ENCODE measurements around the gene LIME1.

The LIME1 gene

GRCh38 chr20:63703976-63704748 lies 32.3 kb upstream of the LIME1 start:
- Histone ChIP-seq H3K9ac (ENCODE audit: low read depth, low read length, poor library complexity) (peak overlapping the region; percentile 44), H3K4me2 (ENCODE audit: insufficient read depth, low read length, poor library complexity, severe bottlenecking) (no peak overlapping the region), H4K91ac (ENCODE audit: low read depth, low read length, poor library complexity) (no peak overlapping the region), H3K9me3 (replicated peaks in 1 of 2; ENCODE audit: control insufficient read depth in 2 of 2, insufficient read depth in 1 of 2, low read depth in 1 of 2, low read length in 2 of 2) (no peaks in the 10 kb centered on the region), H3K4me3 (ENCODE audit: low read length in 2 of 2) (no peak overlapping the region), H3K27me3 (ENCODE audit: control insufficient read depth in 3 of 3, insufficient read depth in 3 of 3, low read depth in 1 of 3, low read length in 3 of 3) (no peaks in the 10 kb centered on the region), H3K14ac (ENCODE audit: low read length) (no peak overlapping the region), H2BK5ac (ENCODE audit: low read length) (peak overlapping the region; percentile 24), H2AFZ (ENCODE audit: low read length) (no peak overlapping the region), H3K36me3 (replicated peaks in 1 of 2; ENCODE audit: control insufficient read depth in 2 of 2, insufficient read depth in 2 of 2, low read length in 2 of 2) (peaks cover 30 to 42% of the 10 kb centered on the region in 2 donors), H4K8ac (ENCODE audit: low read depth, low read length) (no peak overlapping the region), H3K4ac (ENCODE audit: low read length) (no peak overlapping the region), H3K79me1 (ENCODE audit: low read depth, low read length) (peaks cover 27% of the 10 kb centered on the region), H2BK12ac (ENCODE audit: low read length) (no peak overlapping the region), H3K18ac (ENCODE audit: low read length) (no peak overlapping the region), H3K4me1 (ENCODE audit: control insufficient read depth in 2 of 2, insufficient read depth in 1 of 2, low read depth in 1 of 2, low read length in 2 of 2) (peaks cover 13 to 19% of the 10 kb centered on the region in 2 donors), H2BK15ac (ENCODE audit: low read length) (no peak overlapping the region), H2BK120ac (ENCODE audit: low read depth, low read length) (no peak overlapping the region), H3K23ac (ENCODE audit: low read depth, low read length, poor library complexity) (peak overlapping the region; percentile 65), H3K27ac (replicated peaks; ENCODE audit: low read length) (no peak overlapping the region), H2AK5ac (ENCODE audit: low read depth, low read length) (no peak overlapping the region)
- WGBS, 2 donors (ENCODE audit: extremely low coverage in 2 of 2, insufficient read length in 2 of 2, insufficient replicate concordance in 1 of 2), result no CpG with 5 or more reads among the region's 11 CpGs
- DNase-seq (ENCODE audit: low spot score), result no peak

GRCh38 chr20:63704749-63705117 lies 31.7 kb upstream of the LIME1 start:
- Histone ChIP-seq H3K27ac (replicated peaks; ENCODE audit: low read length) (no peak overlapping the region), H2BK15ac (ENCODE audit: low read length) (no peak overlapping the region), H2AFZ (ENCODE audit: low read length) (no peak overlapping the region), H2BK12ac (ENCODE audit: low read length) (no peak overlapping the region), H3K23ac (ENCODE audit: low read depth, low read length, poor library complexity) (no peak overlapping the region), H3K18ac (ENCODE audit: low read length) (no peak overlapping the region), H2AK5ac (ENCODE audit: low read depth, low read length) (no peak overlapping the region), H2BK120ac (ENCODE audit: low read depth, low read length) (no peak overlapping the region), H3K14ac (ENCODE audit: low read length) (no peak overlapping the region), H3K4me1 (ENCODE audit: control insufficient read depth in 2 of 2, insufficient read depth in 1 of 2, low read depth in 1 of 2, low read length in 2 of 2) (peaks cover 13 to 14% of the 10 kb centered on the region in 2 donors), H3K9me3 (replicated peaks in 1 of 2; ENCODE audit: control insufficient read depth in 2 of 2, insufficient read depth in 1 of 2, low read depth in 1 of 2, low read length in 2 of 2) (no peaks in the 10 kb centered on the region), H3K9ac (ENCODE audit: low read depth, low read length, poor library complexity) (no peak overlapping the region), H3K4ac (ENCODE audit: low read length) (no peak overlapping the region), H3K27me3 (ENCODE audit: control insufficient read depth in 3 of 3, insufficient read depth in 3 of 3, low read depth in 1 of 3, low read length in 3 of 3) (no peaks in the 10 kb centered on the region), H4K8ac (ENCODE audit: low read depth, low read length) (no peak overlapping the region), H3K79me1 (ENCODE audit: low read depth, low read length) (peaks cover 27% of the 10 kb centered on the region), H3K36me3 (replicated peaks in 1 of 2; ENCODE audit: control insufficient read depth in 2 of 2, insufficient read depth in 2 of 2, low read length in 2 of 2) (peaks cover 33 to 48% of the 10 kb centered on the region in 2 donors), H3K4me2 (ENCODE audit: insufficient read depth, low read length, poor library complexity, severe bottlenecking) (no peak overlapping the region), H4K91ac (ENCODE audit: low read depth, low read length, poor library complexity) (no peak overlapping the region), H2BK5ac (ENCODE audit: low read length) (no peak overlapping the region), H3K4me3 (ENCODE audit: low read length in 2 of 2) (no peak overlapping the region)
- no CpG with 5 or more reads among the region's 6 CpGs for WGBS, 2 donors (ENCODE audit: extremely low coverage in 2 of 2, insufficient read length in 2 of 2, insufficient replicate concordance in 1 of 2)
- no peak for DNase-seq (ENCODE audit: low spot score)

- peak overlapping the region in 1 of 2 donors; percentile 91 for H3K4me3 ChIP-seq (ENCODE audit: low read length in 2 of 2)
- no peak overlapping the region for H2BK12ac ChIP-seq (ENCODE audit: low read length)
- H4K91ac ChIP-seq (ENCODE audit: low read depth, low read length, poor library complexity), result no peak overlapping the region
- peaks cover 33 to 53% of the 10 kb centered on the region in 2 donors for H3K36me3 ChIP-seq (replicated peaks in 1 of 2; ENCODE audit: control insufficient read depth in 2 of 2, insufficient read depth in 2 of 2, low read length in 2 of 2)
- H2AK5ac ChIP-seq (ENCODE audit: low read depth, low read length), result no peak overlapping the region
- no peak overlapping the region for H3K23ac ChIP-seq (ENCODE audit: low read depth, low read length, poor library complexity)
- H3K4me1 ChIP-seq (ENCODE audit: control insufficient read depth in 2 of 2, insufficient read depth in 1 of 2, low read depth in 1 of 2, low read length in 2 of 2), result peaks cover 12 to 13% of the 10 kb centered on the region in 2 donors
- no peak overlapping the region for H3K14ac ChIP-seq (ENCODE audit: low read length)
- no peak overlapping the region for H3K9ac ChIP-seq (ENCODE audit: low read depth, low read length, poor library complexity)
- H3K79me1 ChIP-seq (ENCODE audit: low read depth, low read length), result peaks cover 27% of the 10 kb centered on the region
- no peak overlapping the region for H3K4me2 ChIP-seq (ENCODE audit: insufficient read depth, low read length, poor library complexity, severe bottlenecking)
- no peak overlapping the region for H3K4ac ChIP-seq (ENCODE audit: low read length)
- H3K27ac ChIP-seq (replicated peaks; ENCODE audit: low read length), result no peak overlapping the region
- no peaks in the 10 kb centered on the region for H3K27me3 ChIP-seq (ENCODE audit: control insufficient read depth in 3 of 3, insufficient read depth in 3 of 3, low read depth in 1 of 3, low read length in 3 of 3)
- H2BK15ac ChIP-seq (ENCODE audit: low read length), result no peak overlapping the region
- no peak overlapping the region for H2BK5ac ChIP-seq (ENCODE audit: low read length)
- no peak overlapping the region for H3K18ac ChIP-seq (ENCODE audit: low read length)
- WGBS, 2 donors (ENCODE audit: extremely low coverage in 2 of 2, insufficient read length in 2 of 2, insufficient replicate concordance in 1 of 2), result no CpG with 5 or more reads among the region's 8 CpGs
- H2AFZ ChIP-seq (ENCODE audit: low read length), result no peak overlapping the region
- no peak overlapping the region for H4K8ac ChIP-seq (ENCODE audit: low read depth, low read length)
- H2BK120ac ChIP-seq (ENCODE audit: low read depth, low read length), result no peak overlapping the region
- DNase-seq (ENCODE audit: low spot score), result no peak
- no peaks in the 10 kb centered on the region for H3K9me3 ChIP-seq (replicated peaks in 1 of 2; ENCODE audit: control insufficient read depth in 2 of 2, insufficient read depth in 1 of 2, low read depth in 1 of 2, low read length in 2 of 2)
Measured at GRCh38 chr20:63705232-63706026, 31.0 kb upstream of the LIME1 start.

- no peak overlapping the region for H2BK15ac ChIP-seq (ENCODE audit: low read length)
- H3K79me1 ChIP-seq (ENCODE audit: low read depth, low read length), result peaks cover 28% of the 10 kb centered on the region
- no peak overlapping the region for H4K8ac ChIP-seq (ENCODE audit: low read depth, low read length)
- H3K9ac ChIP-seq (ENCODE audit: low read depth, low read length, poor library complexity), result no peak overlapping the region
- H3K4me2 ChIP-seq (ENCODE audit: insufficient read depth, low read length, poor library complexity, severe bottlenecking), result no peak overlapping the region
- no peak overlapping the region for H2AK5ac ChIP-seq (ENCODE audit: low read depth, low read length)
- H4K91ac ChIP-seq (ENCODE audit: low read depth, low read length, poor library complexity), result no peak overlapping the region
- no peak overlapping the region for H3K23ac ChIP-seq (ENCODE audit: low read depth, low read length, poor library complexity)
- H3K14ac ChIP-seq (ENCODE audit: low read length), result no peak overlapping the region
- H3K36me3 ChIP-seq (replicated peaks in 1 of 2; ENCODE audit: control insufficient read depth in 2 of 2, insufficient read depth in 2 of 2, low read length in 2 of 2), result peaks cover 35 to 60% of the 10 kb centered on the region in 2 donors
- no peak overlapping the region for H2BK5ac ChIP-seq (ENCODE audit: low read length)
- peaks cover 12 to 13% of the 10 kb centered on the region in 2 donors for H3K4me1 ChIP-seq (ENCODE audit: control insufficient read depth in 2 of 2, insufficient read depth in 1 of 2, low read depth in 1 of 2, low read length in 2 of 2)
- no CpG with 5 or more reads among the region's 12 CpGs for WGBS, 2 donors (ENCODE audit: extremely low coverage in 2 of 2, insufficient read length in 2 of 2, insufficient replicate concordance in 1 of 2)
- H3K4ac ChIP-seq (ENCODE audit: low read length), result no peak overlapping the region
- H2BK12ac ChIP-seq (ENCODE audit: low read length), result no peak overlapping the region
- no peak overlapping the region for H3K27ac ChIP-seq (replicated peaks; ENCODE audit: low read length)
- H2AFZ ChIP-seq (ENCODE audit: low read length), result no peak overlapping the region
- H3K18ac ChIP-seq (ENCODE audit: low read length), result no peak overlapping the region
- no peaks in the 10 kb centered on the region for H3K9me3 ChIP-seq (replicated peaks in 1 of 2; ENCODE audit: control insufficient read depth in 2 of 2, insufficient read depth in 1 of 2, low read depth in 1 of 2, low read length in 2 of 2)
- H2BK120ac ChIP-seq (ENCODE audit: low read depth, low read length), result no peak overlapping the region
- no peak for DNase-seq (ENCODE audit: low spot score)
- peak overlapping the region in 1 of 2 donors; percentile 91 for H3K4me3 ChIP-seq (ENCODE audit: low read length in 2 of 2)
- H3K27me3 ChIP-seq (ENCODE audit: control insufficient read depth in 3 of 3, insufficient read depth in 3 of 3, low read depth in 1 of 3, low read length in 3 of 3), result no peaks in the 10 kb centered on the region
Measured at GRCh38 chr20:63706027-63706695, 30.3 kb upstream of the LIME1 start.

Data from neuronal stem cell (in vitro differentiated cells).